PC-9 (cell line): Measurements from ENCODE around the gene SIPA1L3. TPM values are rescaled to one million over a fixed set of nuclear protein-coding genes. Genes with fewer than 3 reads are reported as not detected.

Experiments
- BruUV-seq: library from RNA; stranded (reverse); fragments of 400-500 nt; replicated peaks from 2 replicates; lab custom pipeline; 2021; lab: Mats Ljungman, UMichigan
- CTCF ChIA-PET: fragments of 300-600 bp; sonication (Branson Sonifier 250); formaldehyde crosslinking; loops from one replicate; lab custom pipeline; 2022; ENCODE audit warnings: antibody characterized with exemption; lab: Charles Lee
- POLR2A ChIA-PET: fragments of 300-600 bp; sonication (Branson Sonifier 250); formaldehyde crosslinking; loops from one replicate; lab custom pipeline; 2022; ENCODE audit warnings: antibody characterized with exemption; ENCODE audit not compliant: unreplicated experiment; lab: Charles Lee
- DNase-seq, 2 experiments: peaks; one replicate each; pipeline versions ENCODE4 v3.0.0 to v3.0.0-alpha.2; 2015 to 2022; ENCODE audit warnings: mixed read lengths in 1 of 2
- H2AFZ ChIP-seq: fragments of 200-600 bp; sonication (generic); 2 replicates; pipeline ENCODE4 v1.8.1; 2017; ENCODE audit warnings: antibody characterized with exemption
- H3F3A ChIP-seq: fragments of 200-600 bp; sonication (generic); 2 replicates; pipeline ENCODE4 v1.8.1; 2017; ENCODE audit warnings: antibody characterized with exemption, mild to moderate bottlenecking, low read depth; ENCODE audit not compliant: insufficient read depth
- H3K27ac ChIP-seq: fragments of 200-600 bp; sonication (generic); 2 replicates; pipeline ENCODE4 v1.6.1; 2016; ENCODE audit warnings: mixed run types
- H3K27me3 ChIP-seq: fragments of 200-600 bp; sonication (generic); 2 replicates; pipeline ENCODE4 v1.6.1; 2016; ENCODE audit warnings: low read depth, mixed run types; ENCODE audit not compliant: insufficient read depth
- H3K36me3 ChIP-seq: fragments of 200-600 bp; sonication (generic); 2 replicates; pipeline ENCODE4 v1.6.1; 2016; ENCODE audit warnings: low read depth, mixed run types
- H3K4me1 ChIP-seq: fragments of 200-600 bp; sonication (generic); replicated peaks from 2 replicates; pipeline ENCODE4 v1.6.1; 2016; ENCODE audit warnings: mixed run types; ENCODE audit not compliant: insufficient read depth
- H3K4me2 ChIP-seq: fragments of 200-600 bp; sonication (generic); 2 replicates; pipeline ENCODE4 v1.6.1; 2017; ENCODE audit warnings: mixed run types
- H3K4me3 ChIP-seq: fragments of 200-600 bp; sonication (generic); 2 replicates; pipeline ENCODE4 v1.6.1; 2016; ENCODE audit warnings: mixed run types
- H3K79me2 ChIP-seq: fragments of 200-600 bp; sonication (generic); 2 replicates; pipeline ENCODE4 v1.6.1; 2017; ENCODE audit warnings: low read depth, mixed run types
- H3K9me2 ChIP-seq: fragments of 200-600 bp; sonication (generic); 2 replicates; pipeline ENCODE4 v1.8.1; 2017; ENCODE audit warnings: mild to moderate bottlenecking; ENCODE audit not compliant: insufficient read depth
- H3K9me3 ChIP-seq: fragments of 200-600 bp; sonication (generic); 2 replicates; pipeline ENCODE4 v1.8.1; 2016; ENCODE audit warnings: low read depth; ENCODE audit not compliant: insufficient read depth
- H4K20me1 ChIP-seq: fragments of 200-600 bp; sonication (generic); 2 replicates; pipeline ENCODE4 v1.8.1; 2017; ENCODE audit not compliant: insufficient read depth
- EZH2 ChIP-seq: fragments of 200-600 bp; sonication (generic); IDR thresholded peaks from 2 replicates; pipeline ENCODE4 v1.8.0; 2017; ENCODE audit warnings: antibody characterized with exemption, low read depth
- intact Hi-C: fragments of 100-400 bp; cut with micrococcal nuclease; formaldehyde crosslinking; loops from one replicate; pipeline ENCODE4 v1.10.0; 2022; ENCODE audit not compliant: unreplicated experiment
- total RNA-seq: library from RNA; stranded (reverse); gene quantifications from 2 replicates; pipeline ENCODE4 v1.2.3, GENCODE V29; 2021
- TF ChIP-seq, protein P1 (sequence below): fragments of 200-600 bp; sonication (generic); conservative IDR thresholded peaks from 2 replicates; pipeline ENCODE4 v1.6.1; 2017; ENCODE audit warnings: mixed run types, antibody characterized with exemption, mild to moderate bottlenecking, moderate library complexity

The SIPA1L3 gene
- total RNA-seq, 1 experiment from 2014 or later: 55.2 TPM

DNA sequence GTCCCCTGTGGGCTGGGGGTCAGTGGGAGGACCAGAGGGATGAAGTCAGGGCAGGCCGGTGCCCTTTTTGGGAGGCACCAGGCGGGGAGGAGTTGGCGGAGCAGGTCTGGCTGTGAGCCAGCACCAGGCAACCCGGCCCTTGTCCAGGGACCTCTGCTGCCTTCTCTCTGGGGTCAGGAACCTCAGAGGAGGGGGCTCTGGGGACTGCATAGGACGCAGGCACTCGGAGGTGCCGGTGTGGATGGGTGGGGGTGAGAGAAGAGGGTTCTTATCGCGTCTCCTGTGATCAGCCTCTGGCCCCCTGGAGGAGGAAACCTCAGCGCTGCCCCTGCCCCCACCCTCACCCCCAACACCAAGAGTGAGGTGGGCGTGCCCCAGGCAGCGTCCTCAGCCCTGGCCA, 300.5 kb downstream of the SIPA1L3 start:
- H4K20me1 ChIP-seq: no peaks in the 10 kb centered on the region
- TF ChIP-seq EZH2: no peak
- TF ChIP-seq, protein P1, sequence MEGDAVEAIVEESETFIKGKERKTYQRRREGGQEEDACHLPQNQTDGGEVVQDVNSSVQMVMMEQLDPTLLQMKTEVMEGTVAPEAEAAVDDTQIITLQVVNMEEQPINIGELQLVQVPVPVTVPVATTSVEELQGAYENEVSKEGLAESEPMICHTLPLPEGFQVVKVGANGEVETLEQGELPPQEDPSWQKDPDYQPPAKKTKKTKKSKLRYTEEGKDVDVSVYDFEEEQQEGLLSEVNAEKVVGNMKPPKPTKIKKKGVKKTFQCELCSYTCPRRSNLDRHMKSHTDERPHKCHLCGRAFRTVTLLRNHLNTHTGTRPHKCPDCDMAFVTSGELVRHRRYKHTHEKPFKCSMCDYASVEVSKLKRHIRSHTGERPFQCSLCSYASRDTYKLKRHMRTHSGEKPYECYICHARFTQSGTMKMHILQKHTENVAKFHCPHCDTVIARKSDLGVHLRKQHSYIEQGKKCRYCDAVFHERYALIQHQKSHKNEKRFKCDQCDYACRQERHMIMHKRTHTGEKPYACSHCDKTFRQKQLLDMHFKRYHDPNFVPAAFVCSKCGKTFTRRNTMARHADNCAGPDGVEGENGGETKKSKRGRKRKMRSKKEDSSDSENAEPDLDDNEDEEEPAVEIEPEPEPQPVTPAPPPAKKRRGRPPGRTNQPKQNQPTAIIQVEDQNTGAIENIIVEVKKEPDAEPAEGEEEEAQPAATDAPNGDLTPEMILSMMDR: no peak
- intact Hi-C loops: no loop called here
- no peaks in the 10 kb centered on the region for H3K79me2 ChIP-seq
- H3K4me3 ChIP-seq: no peak overlapping the region
- no peaks in the 10 kb centered on the region for H3K36me3 ChIP-seq
- H3K9me3 ChIP-seq: no peaks in the 10 kb centered on the region
- no peaks in the 10 kb centered on the region for H3F3A ChIP-seq
- no peaks in the 10 kb centered on the region for H3K4me1 ChIP-seq
- CTCF ChIA-PET: no interaction called here
- BruUV-seq: no TSS peak
- POLR2A ChIA-PET: no interaction called here
- H3K9me2 ChIP-seq: no peaks in the 10 kb centered on the region
- H3K4me2 ChIP-seq: no peak overlapping the region
- H3K27ac ChIP-seq: no peak overlapping the region
- H2AFZ ChIP-seq: no peak overlapping the region
- H3K27me3 ChIP-seq: no peaks in the 10 kb centered on the region
- no peak for DNase-seq

GRCh38 chr19:38208571-38208970, 301.6 kb downstream of the SIPA1L3 start:
- H3K4me3 ChIP-seq: no peak overlapping the region
- ChIA-PET CTCF (no interaction called here), POLR2A (no interaction called here)
- no peaks in the 10 kb centered on the region for H4K20me1 ChIP-seq
- TF ChIP-seq EZH2: no peak
- TF ChIP-seq, protein P1: no peak
- H3K27ac ChIP-seq: no peak overlapping the region
- no peaks in the 10 kb centered on the region for H3K79me2 ChIP-seq
- DNase-seq: no peak
- no TSS peak for BruUV-seq
- no peaks in the 10 kb centered on the region for H3K27me3 ChIP-seq
- H3K4me1 ChIP-seq: no peaks in the 10 kb centered on the region
- intact Hi-C loops: no loop called here
- H2AFZ ChIP-seq: no peak overlapping the region
- H3F3A ChIP-seq: no peaks in the 10 kb centered on the region
- no peaks in the 10 kb centered on the region for H3K9me2 ChIP-seq
- H3K36me3 ChIP-seq: no peaks in the 10 kb centered on the region
- no peak overlapping the region for H3K4me2 ChIP-seq
- H3K9me3 ChIP-seq: no peaks in the 10 kb centered on the region

DNA sequence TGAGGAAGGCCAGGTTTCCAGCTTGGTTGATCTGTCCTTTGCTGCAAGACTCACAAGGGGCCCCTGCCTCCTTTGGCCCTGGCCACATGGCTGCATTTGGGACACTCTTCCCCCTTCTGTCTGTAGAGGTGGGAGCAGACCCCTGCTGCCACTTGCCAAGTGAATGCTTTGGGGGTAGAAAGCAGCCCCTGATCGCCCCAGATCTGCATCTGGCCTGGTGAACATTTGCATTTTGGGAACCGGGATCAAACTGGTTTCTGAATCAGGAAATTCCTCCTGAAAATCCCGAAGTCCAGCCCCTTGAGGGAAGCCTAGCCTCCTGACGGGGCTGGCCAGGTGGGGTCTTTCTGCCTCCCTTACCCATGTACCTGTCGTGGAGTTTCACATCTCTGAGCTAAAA, 302.1 kb downstream of the SIPA1L3 start:
- Histone ChIP-seq H3K9me3 (no peaks in the 10 kb centered on the region), H3K27ac (no peak overlapping the region), H3K36me3 (no peaks in the 10 kb centered on the region), H3K27me3 (no peaks in the 10 kb centered on the region), H3F3A (no peaks in the 10 kb centered on the region), H4K20me1 (no peaks in the 10 kb centered on the region), H2AFZ (no peak overlapping the region), H3K4me2 (no peak overlapping the region), H3K4me1 (no peaks in the 10 kb centered on the region), H3K4me3 (no peak overlapping the region), H3K79me2 (no peaks in the 10 kb centered on the region), H3K9me2 (no peaks in the 10 kb centered on the region)
- intact Hi-C loops: no loop called here
- TF ChIP-seq EZH2: no peak
- TF ChIP-seq, protein P1: no peak
- POLR2A ChIA-PET: no interaction called here
- BruUV-seq: no TSS peak
- no peak for DNase-seq
- CTCF ChIA-PET: no interaction called here
